Uterus (tissue), 4 donors: ENCODE data around the gene MRPL36. TPM values are rescaled to one million over a fixed set of nuclear protein-coding genes. Genes with fewer than 3 reads are reported as not detected.

Experiments
- DNase-seq, 2 donors: peaks; one replicate each; pipeline ENCODE4 v3.0.0-alpha.2; 2019 to 2020
- H3K27ac ChIP-seq, 2 donors: fragments of 200-600 bp; sonication (generic); 1 replicate in 1 of 2; 2 replicates in 1 of 2; pipeline ENCODE4 v1.5.1; 2016 to 2018
- H3K27me3 ChIP-seq, 2 donors: fragments of 200-600 bp; sonication (generic); one replicate each; pipeline ENCODE4 v1.5.1; 2018 to 2019; ENCODE audit warnings: control low read depth in 1 of 2
- H3K36me3 ChIP-seq, 2 donors: fragments of 200-600 bp; sonication (generic); one replicate each; pipeline ENCODE4 v1.5.1; 2019; ENCODE audit warnings: control low read depth in 1 of 2
- H3K4me1 ChIP-seq, 2 donors: fragments of 200-600 bp; sonication (generic); one replicate each; pipeline ENCODE4 v1.5.1; 2018 to 2019; ENCODE audit warnings: control low read depth in 1 of 2
- H3K4me3 ChIP-seq, 2 donors: fragments of 200-600 bp; sonication (generic); 1 replicate in 1 of 2; 2 replicates in 1 of 2; pipeline ENCODE4 v1.5.1; 2018 to 2019; ENCODE audit warnings: mild to moderate bottlenecking in 1 of 2
- H3K9me3 ChIP-seq, 2 donors: fragments of 200-600 bp; sonication (generic); one replicate each; pipeline ENCODE4 v1.5.1; 2019; ENCODE audit warnings: control low read depth in 1 of 2
- CTCF ChIP-seq, 4 experiments: fragments of 200-600 bp in 2 of 4; fragments of 450-650 bp in 2 of 4; sonication (generic) in 2 of 4; IDR thresholded peaks; one replicate each; pipeline ENCODE4 v1.5.1; 2016 to 2019; ENCODE audit warnings: antibody characterized with exemption in 4 of 4, mild to moderate bottlenecking in 2 of 4, moderate library complexity in 1 of 4
- POLR2A ChIP-seq, 2 donors: fragments of 450-650 bp; IDR thresholded peaks; one replicate each; pipeline ENCODE4 v1.6.1; 2016; ENCODE audit warnings: antibody characterized with exemption in 2 of 2, mild to moderate bottlenecking in 1 of 2, moderate library complexity in 1 of 2
- intact Hi-C: fragments of 100-400 bp; cut with DNase I; formaldehyde crosslinking; loops from one replicate; pipeline ENCODE4 v1.15.1; 2023; ENCODE audit warnings: low total_unique reads
- total RNA-seq, 4 donors: library from RNA; depleted of rRNA in 3 of 4; stranded (reverse); fragments of >200 nt in 3 of 4; gene quantifications; one replicate each; pipeline versions ENCODE4 v1.1.0 to v1.2.4, GENCODE V29; 2014 to 2023
- donor health status: DM: yes; HTN: yes; CAD: no.

The MRPL36 gene
- total RNA-seq, 4 donors from 2014 or later = 14.4 to 107 (median 31.6) TPM

GRCh38 chr5:1768283-1769000 lies 31.2 kb downstream of the MRPL36 start:
- no peaks in the 10 kb centered on the region for H3K36me3 ChIP-seq
- no peak overlapping the region for H3K4me3 ChIP-seq
- H3K27ac ChIP-seq = no peak overlapping the region
- no peak for DNase-seq
- no peaks in the 10 kb centered on the region for H3K9me3 ChIP-seq
- TF ChIP-seq POLR2A (IDR thresholded peaks at IDR 0.05) (no peak), CTCF (IDR thresholded peaks at IDR 0.05) (no peak)
- H3K4me1 ChIP-seq = no peaks in the 10 kb centered on the region
- no peaks in the 10 kb centered on the region for H3K27me3 ChIP-seq
- intact Hi-C loops = no loop called here

- intact Hi-C loops = no loop called here
- Histone ChIP-seq H3K4me1 (no peaks in the 10 kb centered on the region), H3K36me3 (no peaks in the 10 kb centered on the region), H3K27ac (no peak overlapping the region), H3K4me3 (no peak overlapping the region), H3K27me3 (no peaks in the 10 kb centered on the region), H3K9me3 (no peaks in the 10 kb centered on the region)
- DNase-seq = no peak
- no peak for TF ChIP-seq CTCF (IDR thresholded peaks at IDR 0.05)
- no peak for TF ChIP-seq POLR2A (IDR thresholded peaks at IDR 0.05)
These were observed 31.9 kb downstream of the MRPL36 start for GRCh38 chr5:1767524-1768282.

- H3K27me3 ChIP-seq = no peaks in the 10 kb centered on the region
- H3K4me1 ChIP-seq = no peaks in the 10 kb centered on the region
- H3K4me3 ChIP-seq = no peak overlapping the region
- TF ChIP-seq CTCF (IDR thresholded peaks at IDR 0.05) = no peak
- TF ChIP-seq POLR2A (IDR thresholded peaks at IDR 0.05) = no peak
- no peak for DNase-seq
- intact Hi-C loops = no loop called here
- no peaks in the 10 kb centered on the region for H3K36me3 ChIP-seq
- H3K9me3 ChIP-seq = no peaks in the 10 kb centered on the region
- no peak overlapping the region for H3K27ac ChIP-seq
These were observed 33.8 kb downstream of the MRPL36 start for GRCh38 chr5:1765880-1766235.

- no peaks in the 10 kb centered on the region for H3K9me3 ChIP-seq
- peak in 1 of 2 donors; percentile 2 for DNase-seq
- no peak overlapping the region for H3K27ac ChIP-seq
- no peak for TF ChIP-seq POLR2A (IDR thresholded peaks at IDR 0.05)
- no peak for TF ChIP-seq CTCF (IDR thresholded peaks at IDR 0.05)
- no peaks in the 10 kb centered on the region for H3K27me3 ChIP-seq
- H3K4me3 ChIP-seq = no peak overlapping the region
- no peaks in the 10 kb centered on the region for H3K36me3 ChIP-seq
- no peaks in the 10 kb centered on the region for H3K4me1 ChIP-seq
- intact Hi-C loops = no loop called here
These were observed 34.3 kb downstream of the MRPL36 start for GRCh38 chr5:1765141-1765879.

GRCh38 chr5:1764606-1764960 lies 35.1 kb downstream of the MRPL36 start:
- Histone ChIP-seq H3K9me3 (no peaks in the 10 kb centered on the region), H3K27me3 (no peaks in the 10 kb centered on the region), H3K36me3 (no peaks in the 10 kb centered on the region), H3K27ac (no peak overlapping the region), H3K4me3 (no peak overlapping the region), H3K4me1 (no peaks in the 10 kb centered on the region)
- peak in 1 of 2 donors; percentile 3 for DNase-seq
- intact Hi-C loops = no loop called here
- TF ChIP-seq CTCF (IDR thresholded peaks at IDR 0.05) (no peak), POLR2A (IDR thresholded peaks at IDR 0.05) (no peak)
